Upper lobe of right lung (tissue), 1 donor: ENCODE data around the gene BCAT1. TPM values are rescaled to one million over a fixed set of nuclear protein-coding genes. Genes with fewer than 3 reads are reported as not detected.
"Not testable (repeated sequence)": the region's sequence is repeated elsewhere in the genome, so short reads cannot be mapped to it uniquely, and the experiment has no call there.

Experiments used
- ATAC-seq: fragments of 200-7000 bp; cut with Tn5 transposase; one replicate; pipeline ENCODE4 v1.9.1; 2020; ENCODE audit warnings: mild to moderate bottlenecking, moderate library complexity
- DNase-seq: peaks from one replicate; pipeline ENCODE4 v3.0.0-alpha.2; 2020
- H3K27ac ChIP-seq: fragments of 200-600 bp; one replicate; pipeline ENCODE4 v1.8.0; 2022
- H3K27me3 ChIP-seq: fragments of 200-600 bp; one replicate; pipeline ENCODE4 v1.8.0; 2022; ENCODE audit warnings: mild to moderate bottlenecking
- H3K36me3 ChIP-seq: fragments of 200-600 bp; one replicate; pipeline ENCODE4 v1.8.0; 2022
- H3K4me1 ChIP-seq: fragments of 200-600 bp; one replicate; pipeline ENCODE4 v1.8.0; 2022
- H3K4me3 ChIP-seq: fragments of 200-600 bp; one replicate; pipeline ENCODE4 v1.8.0; 2022; ENCODE audit warnings: mild to moderate bottlenecking
- H3K9me3 ChIP-seq: fragments of 200-600 bp; one replicate; pipeline ENCODE4 v1.8.0; 2022
- intact Hi-C: fragments of 100-400 bp; cut with DNase I; formaldehyde crosslinking; loops from one replicate; pipeline ENCODE4 v1.11.0; 2022
- total RNA-seq: library from RNA; stranded (reverse); fragmentation: NEBNext Ultra II Directional; extraction: Animal tissue kit (Norgen Biotek cat#: 25700); gene quantifications from one replicate; pipeline ENCODE4 v1.2.1, GENCODE V29; 2021
- TF ChIP-seq, protein P1 (sequence below): fragments of 200-600 bp; IDR thresholded peaks from one replicate; pipeline ENCODE4 v1.8.0; 2022; ENCODE audit warnings: antibody characterized with exemption
- donor health status: DM: no; HTN: yes; CAD: no; lungs with severe emphysema.

The BCAT1 gene
- total RNA-seq, 1 donor from 2014 or later, result 82.5 TPM

DNA sequence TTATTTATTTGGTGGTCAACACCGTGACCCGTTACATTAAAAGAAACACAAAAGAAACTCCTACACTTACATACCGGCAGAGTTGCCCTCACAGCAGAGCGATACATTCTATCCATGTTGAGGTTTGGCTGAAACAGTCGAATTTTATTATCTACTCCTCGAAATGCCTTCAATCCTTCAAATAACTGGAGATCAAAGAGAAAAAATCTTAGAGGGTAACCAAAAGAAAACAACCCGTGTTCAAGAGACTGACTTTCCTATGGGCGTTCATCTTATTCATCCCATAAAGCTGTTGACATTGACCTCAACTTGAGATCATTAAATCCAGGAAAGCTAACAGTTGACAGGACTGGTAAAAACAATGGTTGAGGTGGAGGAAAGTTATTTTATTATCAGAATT is 67.7 kb downstream of the BCAT1 start:
- H3K4me1 ChIP-seq, result no peaks in the 10 kb centered on the region
- H3K4me3 ChIP-seq, result no peak overlapping the region
- DNase-seq (no peak), ATAC-seq (no peak)
- TF ChIP-seq, protein P1, sequence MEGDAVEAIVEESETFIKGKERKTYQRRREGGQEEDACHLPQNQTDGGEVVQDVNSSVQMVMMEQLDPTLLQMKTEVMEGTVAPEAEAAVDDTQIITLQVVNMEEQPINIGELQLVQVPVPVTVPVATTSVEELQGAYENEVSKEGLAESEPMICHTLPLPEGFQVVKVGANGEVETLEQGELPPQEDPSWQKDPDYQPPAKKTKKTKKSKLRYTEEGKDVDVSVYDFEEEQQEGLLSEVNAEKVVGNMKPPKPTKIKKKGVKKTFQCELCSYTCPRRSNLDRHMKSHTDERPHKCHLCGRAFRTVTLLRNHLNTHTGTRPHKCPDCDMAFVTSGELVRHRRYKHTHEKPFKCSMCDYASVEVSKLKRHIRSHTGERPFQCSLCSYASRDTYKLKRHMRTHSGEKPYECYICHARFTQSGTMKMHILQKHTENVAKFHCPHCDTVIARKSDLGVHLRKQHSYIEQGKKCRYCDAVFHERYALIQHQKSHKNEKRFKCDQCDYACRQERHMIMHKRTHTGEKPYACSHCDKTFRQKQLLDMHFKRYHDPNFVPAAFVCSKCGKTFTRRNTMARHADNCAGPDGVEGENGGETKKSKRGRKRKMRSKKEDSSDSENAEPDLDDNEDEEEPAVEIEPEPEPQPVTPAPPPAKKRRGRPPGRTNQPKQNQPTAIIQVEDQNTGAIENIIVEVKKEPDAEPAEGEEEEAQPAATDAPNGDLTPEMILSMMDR, result no peak
- no peaks in the 10 kb centered on the region for H3K27me3 ChIP-seq
- H3K36me3 ChIP-seq, result no peaks in the 10 kb centered on the region
- no peaks in the 10 kb centered on the region for H3K9me3 ChIP-seq
- no peak overlapping the region for H3K27ac ChIP-seq
- intact Hi-C loops, result no loop called here

DNA sequence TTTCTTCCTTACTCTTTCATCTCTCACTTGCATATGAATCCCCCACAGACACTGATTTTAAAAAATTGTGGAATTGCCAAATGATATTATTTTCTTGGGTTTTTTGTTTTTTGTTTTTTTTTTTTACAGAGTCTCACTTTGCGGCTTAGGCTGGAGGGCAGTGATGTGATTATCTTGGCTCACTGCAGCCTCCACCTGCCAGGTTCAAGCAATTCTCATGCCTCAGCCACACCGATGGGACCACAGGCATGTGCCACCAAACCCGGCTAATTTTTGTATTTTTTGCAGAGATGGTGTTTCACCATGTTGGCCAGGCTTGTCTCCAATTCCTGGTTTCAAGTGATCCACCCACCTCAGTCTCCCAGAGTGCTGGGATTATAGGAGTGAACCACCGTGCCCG is 68.2 kb downstream of the BCAT1 start:
- no peak for DNase-seq
- H3K9me3 ChIP-seq, result no peaks in the 10 kb centered on the region
- no peaks in the 10 kb centered on the region for H3K36me3 ChIP-seq
- no peak overlapping the region for H3K4me3 ChIP-seq
- H3K27ac ChIP-seq, result no peak overlapping the region
- ATAC-seq, result no peak
- H3K4me1 ChIP-seq, result no peaks in the 10 kb centered on the region
- intact Hi-C loops, result no loop called here
- TF ChIP-seq, protein P1, result no peak
- H3K27me3 ChIP-seq, result no peaks in the 10 kb centered on the region

DNA sequence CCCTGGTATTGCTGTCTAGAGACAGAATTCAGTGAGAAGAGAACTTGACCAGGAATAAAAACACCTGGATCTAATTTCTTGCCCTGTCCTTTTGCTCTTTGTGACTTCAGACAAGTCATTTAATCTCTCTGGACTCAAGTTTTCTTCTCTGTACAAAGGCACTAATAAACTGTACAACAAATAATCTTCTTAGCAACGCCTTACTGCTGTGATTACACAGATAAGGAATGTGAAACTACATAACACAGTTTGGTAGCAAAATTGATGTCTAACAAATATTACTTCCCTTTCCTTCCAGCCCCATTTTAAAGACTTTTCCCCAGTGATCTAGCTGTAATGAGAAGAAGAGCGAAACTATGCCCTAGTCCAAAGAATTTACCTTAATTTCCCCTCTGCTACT is 69.3 kb downstream of the BCAT1 start:
- Histone ChIP-seq H3K4me1 (no peaks in the 10 kb centered on the region), H3K27ac (no peak overlapping the region), H3K4me3 (no peak overlapping the region), H3K27me3 (no peaks in the 10 kb centered on the region), H3K9me3 (no peaks in the 10 kb centered on the region), H3K36me3 (no peaks in the 10 kb centered on the region)
- ATAC-seq (no peak), DNase-seq (no peak)
- TF ChIP-seq, protein P1, result no peak
- intact Hi-C loops, result no loop called here

DNA sequence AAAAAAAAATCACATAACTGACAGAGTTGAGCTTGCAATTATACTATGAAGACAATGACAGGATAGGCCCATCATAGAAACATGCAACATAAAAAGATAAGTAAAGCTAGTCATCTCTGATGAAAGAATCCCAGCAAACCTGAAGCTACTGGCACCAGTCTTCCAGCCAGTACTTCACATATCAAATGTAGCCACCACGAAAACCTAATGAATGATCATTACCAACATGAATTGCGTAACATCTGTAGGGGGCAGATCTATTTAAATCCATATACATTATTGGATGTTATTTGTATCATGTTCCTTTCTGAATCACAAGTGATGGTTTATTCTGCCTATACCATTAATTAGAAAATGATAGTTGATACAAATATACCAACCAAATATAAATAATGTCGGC is 73.9 kb downstream of the BCAT1 start:
- ATAC-seq, result no peak
- DNase-seq, result no peak
- H3K27me3 ChIP-seq, result no peaks in the 10 kb centered on the region
- TF ChIP-seq, protein P1, result no peak
- H3K4me3 ChIP-seq, result no peak overlapping the region
- no peak overlapping the region for H3K27ac ChIP-seq
- intact Hi-C loops, result no loop called here
- no peaks in the 10 kb centered on the region for H3K4me1 ChIP-seq
- no peaks in the 10 kb centered on the region for H3K36me3 ChIP-seq
- no peaks in the 10 kb centered on the region for H3K9me3 ChIP-seq

DNA sequence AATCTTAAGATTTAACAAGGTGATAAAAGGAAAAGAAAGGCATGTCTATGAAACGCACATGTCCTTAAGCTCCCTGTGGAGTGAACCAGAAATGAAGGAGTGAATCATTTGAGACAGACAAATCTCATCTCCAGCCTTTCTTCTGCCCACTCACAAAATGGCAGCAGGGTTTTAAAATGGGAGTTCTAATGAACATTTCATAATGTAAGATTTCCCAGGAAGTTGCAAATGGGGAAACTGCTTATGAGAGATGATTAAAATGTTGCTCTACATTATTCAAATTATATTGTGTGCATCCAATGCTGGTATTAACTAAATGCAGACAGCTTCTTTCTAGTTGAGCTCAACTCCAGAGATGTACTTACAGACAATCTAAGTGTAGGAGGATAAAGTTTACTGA is 76.7 kb downstream of the BCAT1 start:
- Histone ChIP-seq H3K27ac (no peak overlapping the region), H3K4me1 (no peaks in the 10 kb centered on the region), H3K36me3 (no peaks in the 10 kb centered on the region), H3K27me3 (no peaks in the 10 kb centered on the region), H3K9me3 (no peaks in the 10 kb centered on the region), H3K4me3 (no peak overlapping the region)
- DNase-seq, result no peak
- intact Hi-C loops, result no loop called here
- no peak for ATAC-seq
- TF ChIP-seq, protein P1, result no peak

DNA sequence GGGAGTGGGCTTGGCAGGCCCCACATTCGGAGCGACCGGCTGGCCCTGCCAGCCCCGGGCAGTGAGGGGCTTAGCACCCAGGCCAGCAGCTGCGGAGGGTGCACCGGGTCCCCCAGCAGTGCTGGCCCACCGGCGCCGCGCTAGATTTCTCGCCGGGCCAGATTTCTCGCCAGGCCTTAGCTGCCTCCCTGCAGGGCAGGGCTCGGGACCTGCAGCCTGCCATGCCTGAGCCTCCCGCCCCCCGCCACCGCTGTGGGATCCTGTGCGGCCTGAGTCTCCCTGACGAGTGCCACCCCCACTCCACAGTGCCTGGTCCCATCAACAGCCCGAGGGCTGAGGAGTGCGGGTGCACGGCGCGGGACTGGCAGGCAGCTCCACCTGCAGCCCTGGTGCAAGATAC is 82.8 kb downstream of the BCAT1 start:
- H3K9me3 ChIP-seq, ATAC-seq, H3K36me3 ChIP-seq, H3K27ac ChIP-seq, H3K27me3 ChIP-seq, intact Hi-C loops, H3K4me1 ChIP-seq, H3K4me3 ChIP-seq, DNase-seq: not testable (repeated sequence)
